Parathyroid adenoma (tissue), 2 donors: ENCODE measurements around the gene ZNF160.
A peak's percentile ranks its signal among the peaks of the same experiment; 100 is the strongest.

ENCODE experiments used
- H2AFZ ChIP-seq: fragments of 300-600 bp; sonication (generic); one replicate; pipeline ENCODE4 v1.7.0; 2017; ENCODE audit warnings: antibody characterized with exemption, mild to moderate bottlenecking
- H3K27ac ChIP-seq: fragments of 300-600 bp; sonication (generic); one replicate; pipeline ENCODE4 v1.7.0; 2017
- H3K27me3 ChIP-seq: fragments of 300-600 bp; sonication (generic); one replicate; pipeline ENCODE4 v1.7.0; 2017; ENCODE audit warnings: low read length; ENCODE audit not compliant: control insufficient read depth, insufficient read depth
- H3K36me3 ChIP-seq: fragments of 300-600 bp; sonication (generic); one replicate; pipeline ENCODE4 v1.7.0; 2017; ENCODE audit warnings: low read length; ENCODE audit not compliant: control insufficient read depth, insufficient read depth
- H3K4me1 ChIP-seq: fragments of 300-600 bp; sonication (generic); one replicate; pipeline ENCODE4 v1.7.0; 2017; ENCODE audit warnings: control low read depth
- H3K4me2 ChIP-seq: fragments of 300-600 bp; sonication (generic); one replicate; pipeline ENCODE4 v1.7.0; 2017; ENCODE audit warnings: low read length
- H3K4me3 ChIP-seq: fragments of 300-600 bp; sonication (generic); one replicate; pipeline ENCODE4 v1.7.0; 2017; ENCODE audit warnings: low read depth, low read length
- H3K79me2 ChIP-seq: fragments of 300-600 bp; sonication (generic); one replicate; pipeline ENCODE4 v1.7.0; 2017; ENCODE audit warnings: control low read depth
- H3K9ac ChIP-seq: fragments of 300-600 bp; sonication (generic); one replicate; pipeline ENCODE4 v1.7.0; 2017; ENCODE audit warnings: mild to moderate bottlenecking
- H3K9me3 ChIP-seq: fragments of 300-600 bp; sonication (generic); one replicate; pipeline ENCODE4 v1.7.0; 2017; ENCODE audit warnings: low read length; ENCODE audit not compliant: control insufficient read depth
- CTCF ChIP-seq: fragments of 300-600 bp; sonication (generic); IDR thresholded peaks from one replicate; pipeline ENCODE4 v1.7.0; 2017; ENCODE audit warnings: antibody characterized with exemption, mild to moderate bottlenecking
- donor health status: primary hyperparathyroidism.

The ZNF160 gene

GRCh38 chr19:53091413-53092254 lies 11.6 kb downstream of the ZNF160 start:
- Histone ChIP-seq H3K4me2 (no peak overlapping the region), H3K4me3 (no peak overlapping the region), H2AFZ (no peak overlapping the region), H3K79me2 (peaks cover 27% of the 10 kb centered on the region), H3K36me3 (no peaks in the 10 kb centered on the region), H3K9ac (no peak overlapping the region), H3K27me3 (no peaks in the 10 kb centered on the region), H3K9me3 (no peaks in the 10 kb centered on the region), H3K4me1 (no peaks in the 10 kb centered on the region), H3K27ac (no peak overlapping the region)
- TF ChIP-seq CTCF: no peak

GRCh38 chr19:53088091-53088490 lies 15.1 kb downstream of the ZNF160 start:
- peak overlapping the region; percentile 55 for H3K27ac ChIP-seq
- no peak overlapping the region for H3K4me2 ChIP-seq
- H3K9ac ChIP-seq: no peak overlapping the region
- H3K4me1 ChIP-seq: no peaks in the 10 kb centered on the region
- H3K36me3 ChIP-seq: no peaks in the 10 kb centered on the region
- no peaks in the 10 kb centered on the region for H3K27me3 ChIP-seq
- H3K79me2 ChIP-seq: peaks cover 25% of the 10 kb centered on the region
- H3K9me3 ChIP-seq: no peaks in the 10 kb centered on the region
- H2AFZ ChIP-seq: no peak overlapping the region
- H3K4me3 ChIP-seq: no peak overlapping the region
- TF ChIP-seq CTCF: no peak

GRCh38 chr19:53086949-53087348 lies 16.3 kb downstream of the ZNF160 start:
- Histone ChIP-seq H3K4me3 (no peak overlapping the region), H3K79me2 (peaks cover 27% of the 10 kb centered on the region), H3K9me3 (no peaks in the 10 kb centered on the region), H3K27me3 (no peaks in the 10 kb centered on the region), H2AFZ (no peak overlapping the region), H3K4me2 (no peak overlapping the region), H3K36me3 (no peaks in the 10 kb centered on the region), H3K4me1 (no peaks in the 10 kb centered on the region), H3K9ac (no peak overlapping the region), H3K27ac (peak overlapping the region; percentile 66)
- TF ChIP-seq CTCF: no peak

GRCh38 chr19:53085496-53085895 lies 17.7 kb downstream of the ZNF160 start:
- Histone ChIP-seq H3K4me1 (no peaks in the 10 kb centered on the region), H3K4me3 (no peak overlapping the region), H3K27ac (no peak overlapping the region), H3K4me2 (no peak overlapping the region), H3K9ac (no peak overlapping the region), H2AFZ (no peak overlapping the region), H3K27me3 (no peaks in the 10 kb centered on the region), H3K36me3 (no peaks in the 10 kb centered on the region), H3K9me3 (no peaks in the 10 kb centered on the region), H3K79me2 (peaks cover 17% of the 10 kb centered on the region)
- TF ChIP-seq CTCF: no peak

- no peak overlapping the region for H3K4me3 ChIP-seq
- H3K27ac ChIP-seq: no peak overlapping the region
- no peaks in the 10 kb centered on the region for H3K36me3 ChIP-seq
Observed at GRCh38 chr19:53082929-53083328, 20.3 kb downstream of the ZNF160 start.

More at GRCh38 chr19:53082929-53083328, 20.3 kb downstream of the ZNF160 start:
- Histone ChIP-seq H3K79me2 (peaks cover 10% of the 10 kb centered on the region), H3K9me3 (no peaks in the 10 kb centered on the region), H3K4me1 (no peaks in the 10 kb centered on the region), H3K27me3 (no peaks in the 10 kb centered on the region), H3K9ac (no peak overlapping the region), H3K4me2 (no peak overlapping the region), H2AFZ (no peak overlapping the region)
- no peak for TF ChIP-seq CTCF
